K562 (cell line): ENCODE data around the gene MEX3A. TPM values are rescaled to one million over a fixed set of nuclear protein-coding genes. Genes with fewer than 3 reads are reported as not detected.

Source experiments
- CCAR2 ChIP-seq: fragments of 200-400 bp; formaldehyde crosslinking; IDR thresholded peaks from 2 replicates; pipeline ENCODE4 v1.6.1; 2017; ENCODE audit warnings: mild to moderate bottlenecking, low read depth, low read length
- CREB1 ChIP-seq, 2 experiments: sonication (generic) in 1 of 2; formaldehyde crosslinking in 1 of 2; IDR thresholded peaks; 2 replicates each; pipeline versions ENCODE4 v1.6.1 to v1.8.0; 2012 to 2022; ENCODE audit warnings: inconsistent platforms in 1 of 2, mild to moderate bottlenecking in 1 of 2, missing genetic modification reagents in 1 of 2, moderate library complexity in 1 of 2
- DNMT1 ChIP-seq: fragments of 450-650 bp; IDR thresholded peaks from 2 replicates; pipeline ENCODE4 v1.6.1; 2016; ENCODE audit warnings: antibody characterized with exemption, mild to moderate bottlenecking
- GABPA ChIP-seq: fragments of 200-800 bp; sonication (Bioruptor generic); conservative IDR thresholded peaks from 2 replicates; pipeline ENCODE4 v1.6.1; 2016; ENCODE audit warnings: low read depth, missing genetic modification characterization, missing compliant biosample characterization
- KAT8 ChIP-seq: fragments of 450-650 bp; IDR thresholded peaks from 2 replicates; pipeline ENCODE4 v1.6.1; 2016; ENCODE audit warnings: low read depth, mild to moderate bottlenecking
- NFXL1 ChIP-seq: fragments of 450-650 bp; formaldehyde crosslinking; IDR thresholded peaks from 2 replicates; pipeline ENCODE4 v1.4.0; 2021; ENCODE audit warnings: mild to moderate bottlenecking
- PHB2 ChIP-seq: fragments of 450-650 bp; IDR thresholded peaks from 2 replicates; pipeline ENCODE4 v1.6.1; 2017; ENCODE audit warnings: low read depth
- RFX7 ChIP-seq: fragments of 250-450 bp; sonication (Bioruptor Pico); IDR thresholded peaks from 2 replicates; pipeline ENCODE4 v1.5.1; 2021; ENCODE audit warnings: mild to moderate bottlenecking
- SIX5 ChIP-seq, 2 experiments: IDR thresholded peaks; 2 replicates each; pipeline ENCODE4 v1.6.1; 2011; ENCODE audit warnings: low read length in 2 of 2, borderline replicate concordance in 1 of 2, low read depth in 1 of 2, mild to moderate bottlenecking in 1 of 2, moderate library complexity in 1 of 2; ENCODE audit not compliant: insufficient read depth in 1 of 2
- SRSF7 ChIP-seq: fragments of 200-400 bp; formaldehyde crosslinking; optimal IDR thresholded peaks from 2 replicates; pipeline ENCODE3; 2017; ENCODE audit warnings: mild to moderate bottlenecking, low read depth, low read length
- TRIM24 ChIP-seq, 2 experiments: fragments of 450-650 bp; IDR thresholded peaks; 2 replicates each; pipeline ENCODE4 v1.6.1; 2016
- ZBTB17 ChIP-seq: fragments of 450-650 bp; formaldehyde crosslinking; IDR thresholded peaks from 2 replicates; pipeline ENCODE4 v1.4.0; 2020; ENCODE audit warnings: mild to moderate bottlenecking
- ZNF584 ChIP-seq: fragments of 200-800 bp; sonication (Bioruptor generic); IDR thresholded peaks from 2 replicates; pipeline ENCODE4 v1.6.1; 2016; ENCODE audit warnings: low read depth, mild to moderate bottlenecking, missing genetic modification characterization, missing compliant biosample characterization
- ZNF830 ChIP-seq: fragments of 250-450 bp; sonication (Bioruptor Pico); IDR thresholded peaks from 2 replicates; pipeline ENCODE4 v1.5.0; 2021; ENCODE audit warnings: mild to moderate bottlenecking
- ZSCAN32 ChIP-seq: fragments of 450-650 bp; formaldehyde crosslinking; IDR thresholded peaks from 2 replicates; pipeline ENCODE4 v1.4.0; 2020; ENCODE audit warnings: mild to moderate bottlenecking, moderate library complexity
- polyA plus RNA-seq, 8 experiments: library from polyadenylated mRNA; depleted of rRNA in 4 of 8; stranded (reverse) in 5 of 8; unstranded in 3 of 8; fragments of >200 nt; fragmentation: Nextera tagmentation in 2 of 8; fragmentation: Illumina TruSeq in 1 of 8; extraction: Ambion mirVana in 2 of 8; extraction: Trizol in 1 of 8; gene quantifications; 2 replicates each; pipeline versions ENCODE4 v1.2.1 to v1.2.3, GENCODE V29; 2011 to 2014; ENCODE audit warnings: inconsistent platforms in 1 of 8, missing spikeins in 1 of 8
- total RNA-seq, 7 experiments: library from RNA; depleted of rRNA in 6 of 7; stranded (reverse); fragments of >200 nt in 6 of 7; fragmentation: Illumina TruSeq in 2 of 7; extraction: Trizol in 2 of 7; gene quantifications; 2 replicates each; pipeline versions ENCODE4 v1.2.1 to v1.2.3, GENCODE V29; 2011 to 2021; ENCODE audit warnings: low replicate concordance in 1 of 7
- TF ChIP-seq, protein P1 (sequence below), 2 experiments: fragments of 450-650 bp; IDR thresholded peaks; 2 replicates each; pipeline ENCODE4 v1.6.1; 2018; ENCODE audit warnings: mild to moderate bottlenecking in 2 of 2, low read depth in 1 of 2; ENCODE audit not compliant: partially characterized antibody in 2 of 2
- TF ChIP-seq, protein P2 (sequence below), 2 experiments: fragments of 450-650 bp; conservative IDR thresholded peaks; 2 replicates each; pipeline ENCODE4 v1.6.1; 2017; ENCODE audit warnings: mild to moderate bottlenecking in 2 of 2, moderate library complexity in 2 of 2
- TF ChIP-seq, protein P3 (sequence below): fragments of 450-650 bp; conservative IDR thresholded peaks from 2 replicates; pipeline ENCODE4 v1.6.1; 2016; ENCODE audit warnings: missing genetic modification characterization, low read depth, mild to moderate bottlenecking, control low read depth, missing compliant biosample characterization
- TF ChIP-seq, protein P4 (sequence below): IDR thresholded peaks from 2 replicates; pipeline ENCODE4 v1.6.1; 2014; ENCODE audit warnings: antibody characterized with exemption

Gene MEX3A
- total and polyA plus RNA-seq, 9 of the 15 experiments (the other 6 are each of a cell fraction or from before 2014, with no cell fraction given): 0.36 to 13.7 (median 5.2) TPM

DNA sequence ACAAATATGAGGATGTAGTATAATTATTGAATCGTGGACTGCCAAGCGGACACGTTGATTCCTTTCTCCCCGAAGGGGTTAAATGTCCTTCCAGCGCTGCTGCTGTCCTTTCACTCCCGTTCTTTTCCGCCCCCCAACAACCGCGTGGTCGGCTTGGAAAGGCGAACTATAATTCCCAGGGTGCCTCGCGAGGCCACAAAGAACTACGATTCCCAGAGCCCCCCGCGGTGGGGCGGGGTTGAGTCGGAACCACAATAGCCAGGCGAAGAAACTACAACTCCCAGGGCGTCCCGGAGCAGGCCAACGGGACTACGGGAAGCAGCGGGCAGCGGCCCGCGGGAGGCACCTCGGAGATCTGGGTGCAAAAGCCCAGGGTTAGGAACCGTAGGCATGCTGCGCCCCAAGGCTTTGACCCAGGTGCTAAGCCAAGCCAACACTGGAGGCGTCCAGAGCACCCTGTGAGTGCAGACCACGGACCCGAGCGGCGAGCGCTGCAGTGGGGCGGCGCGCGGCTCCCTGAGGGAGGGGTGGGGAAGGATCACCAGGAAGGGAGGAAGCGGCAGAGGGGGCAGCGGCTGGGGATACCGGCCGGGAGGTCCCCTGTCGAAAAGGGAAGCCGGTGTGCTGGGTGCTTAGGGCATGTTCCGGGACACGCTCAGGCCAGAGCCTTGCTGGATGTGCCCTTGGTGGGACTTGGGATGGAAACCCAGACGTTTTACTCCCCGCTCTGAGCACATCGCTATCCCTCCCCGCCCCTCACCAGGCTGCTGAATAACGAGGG lies 27.6 kb downstream of the MEX3A start, which contains the start of gene LAMTOR2 (continued):
- TF ChIP-seq, protein P1, sequence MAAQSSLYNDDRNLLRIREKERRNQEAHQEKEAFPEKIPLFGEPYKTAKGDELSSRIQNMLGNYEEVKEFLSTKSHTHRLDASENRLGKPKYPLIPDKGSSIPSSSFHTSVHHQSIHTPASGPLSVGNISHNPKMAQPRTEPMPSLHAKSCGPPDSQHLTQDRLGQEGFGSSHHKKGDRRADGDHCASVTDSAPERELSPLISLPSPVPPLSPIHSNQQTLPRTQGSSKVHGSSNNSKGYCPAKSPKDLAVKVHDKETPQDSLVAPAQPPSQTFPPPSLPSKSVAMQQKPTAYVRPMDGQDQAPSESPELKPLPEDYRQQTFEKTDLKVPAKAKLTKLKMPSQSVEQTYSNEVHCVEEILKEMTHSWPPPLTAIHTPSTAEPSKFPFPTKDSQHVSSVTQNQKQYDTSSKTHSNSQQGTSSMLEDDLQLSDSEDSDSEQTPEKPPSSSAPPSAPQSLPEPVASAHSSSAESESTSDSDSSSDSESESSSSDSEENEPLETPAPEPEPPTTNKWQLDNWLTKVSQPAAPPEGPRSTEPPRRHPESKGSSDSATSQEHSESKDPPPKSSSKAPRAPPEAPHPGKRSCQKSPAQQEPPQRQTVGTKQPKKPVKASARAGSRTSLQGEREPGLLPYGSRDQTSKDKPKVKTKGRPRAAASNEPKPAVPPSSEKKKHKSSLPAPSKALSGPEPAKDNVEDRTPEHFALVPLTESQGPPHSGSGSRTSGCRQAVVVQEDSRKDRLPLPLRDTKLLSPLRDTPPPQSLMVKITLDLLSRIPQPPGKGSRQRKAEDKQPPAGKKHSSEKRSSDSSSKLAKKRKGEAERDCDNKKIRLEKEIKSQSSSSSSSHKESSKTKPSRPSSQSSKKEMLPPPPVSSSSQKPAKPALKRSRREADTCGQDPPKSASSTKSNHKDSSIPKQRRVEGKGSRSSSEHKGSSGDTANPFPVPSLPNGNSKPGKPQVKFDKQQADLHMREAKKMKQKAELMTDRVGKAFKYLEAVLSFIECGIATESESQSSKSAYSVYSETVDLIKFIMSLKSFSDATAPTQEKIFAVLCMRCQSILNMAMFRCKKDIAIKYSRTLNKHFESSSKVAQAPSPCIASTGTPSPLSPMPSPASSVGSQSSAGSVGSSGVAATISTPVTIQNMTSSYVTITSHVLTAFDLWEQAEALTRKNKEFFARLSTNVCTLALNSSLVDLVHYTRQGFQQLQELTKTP (IDR thresholded peaks at IDR 0.05; ENCODE audit: low read depth in 1 of 2, partially characterized antibody in 2 of 2): peak in 1 of 2 experiments; percentile 98
- 0 out of 2 replicates have a peak, but pooled peaks have one; percentile 58 for TF ChIP-seq NFXL1
- peak; percentile 89 for TF ChIP-seq ZNF584 (CRISPR knock-in tag)
- TF ChIP-seq, protein P2, sequence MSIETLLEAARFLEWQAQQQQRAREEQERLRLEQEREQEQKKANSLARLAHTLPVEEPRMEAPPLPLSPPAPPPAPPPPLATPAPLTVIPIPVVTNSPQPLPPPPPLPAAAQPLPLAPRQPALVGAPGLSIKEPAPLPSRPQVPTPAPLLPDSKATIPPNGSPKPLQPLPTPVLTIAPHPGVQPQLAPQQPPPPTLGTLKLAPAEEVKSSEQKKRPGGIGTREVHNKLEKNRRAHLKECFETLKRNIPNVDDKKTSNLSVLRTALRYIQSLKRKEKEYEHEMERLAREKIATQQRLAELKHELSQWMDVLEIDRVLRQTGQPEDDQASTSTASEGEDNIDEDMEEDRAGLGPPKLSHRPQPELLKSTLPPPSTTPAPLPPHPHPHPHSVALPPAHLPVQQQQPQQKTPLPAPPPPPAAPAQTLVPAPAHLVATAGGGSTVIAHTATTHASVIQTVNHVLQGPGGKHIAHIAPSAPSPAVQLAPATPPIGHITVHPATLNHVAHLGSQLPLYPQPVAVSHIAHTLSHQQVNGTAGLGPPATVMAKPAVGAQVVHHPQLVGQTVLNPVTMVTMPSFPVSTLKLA (conservative IDR thresholded peaks at IDR 0.05): peak; percentile 93 to 96
- peak; percentile 62; the same call in 1 of the 2 replicates for TF ChIP-seq ZBTB17 (CRISPR knock-in tag)
- TF ChIP-seq ZSCAN32 (CRISPR knock-in tag): no peak
- no peak for TF ChIP-seq DNMT1
- TF ChIP-seq SRSF7: no peak
- peak; percentile 49; the same call in 1 of the 2 replicates for TF ChIP-seq CREB1 (IDR thresholded peaks at IDR 0.05)
- TF ChIP-seq CREB1 (CRISPR knock-in tag; IDR thresholded peaks at IDR 0.05): no peak; the same call in 1 of the 2 replicates
- no peak for TF ChIP-seq TRIM24 (IDR thresholded peaks at IDR 0.05)
- TF ChIP-seq KAT8: no peak
- TF ChIP-seq, protein P3, sequence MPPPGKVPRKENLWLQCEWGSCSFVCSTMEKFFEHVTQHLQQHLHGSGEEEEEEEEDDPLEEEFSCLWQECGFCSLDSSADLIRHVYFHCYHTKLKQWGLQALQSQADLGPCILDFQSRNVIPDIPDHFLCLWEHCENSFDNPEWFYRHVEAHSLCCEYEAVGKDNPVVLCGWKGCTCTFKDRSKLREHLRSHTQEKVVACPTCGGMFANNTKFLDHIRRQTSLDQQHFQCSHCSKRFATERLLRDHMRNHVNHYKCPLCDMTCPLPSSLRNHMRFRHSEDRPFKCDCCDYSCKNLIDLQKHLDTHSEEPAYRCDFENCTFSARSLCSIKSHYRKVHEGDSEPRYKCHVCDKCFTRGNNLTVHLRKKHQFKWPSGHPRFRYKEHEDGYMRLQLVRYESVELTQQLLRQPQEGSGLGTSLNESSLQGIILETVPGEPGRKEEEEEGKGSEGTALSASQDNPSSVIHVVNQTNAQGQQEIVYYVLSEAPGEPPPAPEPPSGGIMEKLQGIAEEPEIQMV (tag): no peak; the same call in 1 of the 2 replicates
- no peak for TF ChIP-seq RFX7 (CRISPR knock-in tag)
- TF ChIP-seq, protein P4, sequence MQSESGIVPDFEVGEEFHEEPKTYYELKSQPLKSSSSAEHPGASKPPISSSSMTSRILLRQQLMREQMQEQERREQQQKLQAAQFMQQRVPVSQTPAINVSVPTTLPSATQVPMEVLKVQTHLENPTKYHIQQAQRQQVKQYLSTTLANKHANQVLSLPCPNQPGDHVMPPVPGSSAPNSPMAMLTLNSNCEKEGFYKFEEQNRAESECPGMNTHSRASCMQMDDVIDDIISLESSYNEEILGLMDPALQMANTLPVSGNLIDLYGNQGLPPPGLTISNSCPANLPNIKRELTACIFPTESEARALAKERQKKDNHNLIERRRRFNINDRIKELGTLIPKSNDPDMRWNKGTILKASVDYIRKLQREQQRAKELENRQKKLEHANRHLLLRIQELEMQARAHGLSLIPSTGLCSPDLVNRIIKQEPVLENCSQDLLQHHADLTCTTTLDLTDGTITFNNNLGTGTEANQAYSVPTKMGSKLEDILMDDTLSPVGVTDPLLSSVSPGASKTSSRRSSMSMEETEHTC: 0 out of 2 replicates have a peak, but pooled peaks have one; percentile 27
- no peak for TF ChIP-seq CCAR2
- peak; percentile 98 for TF ChIP-seq SIX5 (IDR thresholded peaks at IDR 0.05; ENCODE audit: borderline replicate concordance in 1 of 2, insufficient read depth in 1 of 2, low read depth in 1 of 2, low read length in 2 of 2)
- no peak for TF ChIP-seq ZNF830
- TF ChIP-seq GABPA (tag): peak; percentile 84
- TF ChIP-seq PHB2: no peak
